Measurements from ENCODE around the gene TENM4. TPM values are rescaled to one million over a fixed set of nuclear protein-coding genes. Genes with fewer than 3 reads are reported as not detected.

TENM4 gene
- total RNA-seq, 1 donor from 2014 or later, result 2.9 TPM

GRCh38 chr11:79290761-79291160, 150.1 kb downstream of the TENM4 start:
- no peak for DNase-seq

- DNase-seq, result no peak
Measured at GRCh38 chr11:79287952-79288351, 152.9 kb downstream of the TENM4 start.

- DNase-seq, result no peak
Measured at GRCh38 chr11:79285756-79286155, 155.1 kb downstream of the TENM4 start.

- no peak for DNase-seq
Measured at GRCh38 chr11:79276736-79277325, 164.0 kb downstream of the TENM4 start.

GRCh38 chr11:79274636-79275331, 166.0 kb downstream of the TENM4 start:
- DNase-seq, result no peak

GRCh38 chr11:79273781-79274180, 167.0 kb downstream of the TENM4 start:
- DNase-seq, result no peak

GRCh38 chr11:79269611-79270307, 171.1 kb downstream of the TENM4 start:
- no peak for DNase-seq

- no peak for DNase-seq
Measured at GRCh38 chr11:79266396-79266795, 174.4 kb downstream of the TENM4 start.

- DNase-seq, result no peak
Measured at GRCh38 chr11:79265756-79266322, 175.0 kb downstream of the TENM4 start.

- no peak for DNase-seq
Measured at GRCh38 chr11:79264284-79264683, 176.5 kb downstream of the TENM4 start.

- DNase-seq, result no peak
Measured at GRCh38 chr11:79263001-79263400, 177.8 kb downstream of the TENM4 start.

GRCh38 chr11:79262221-79262620, 178.6 kb downstream of the TENM4 start:
- DNase-seq, result no peak

- DNase-seq, result no peak
Measured at GRCh38 chr11:79261684-79262083, 179.1 kb downstream of the TENM4 start.

GRCh38 chr11:79259800-79260199, 181.0 kb downstream of the TENM4 start:
- no peak for DNase-seq

GRCh38 chr11:79258576-79258975, 182.3 kb downstream of the TENM4 start:
- DNase-seq, result no peak

GRCh38 chr11:79255965-79256364, 184.9 kb downstream of the TENM4 start:
- no peak for DNase-seq

- DNase-seq, result no peak
Measured at GRCh38 chr11:79253280-79253679, 187.6 kb downstream of the TENM4 start.

GRCh38 chr11:79249295-79249993, 191.4 kb downstream of the TENM4 start:
- DNase-seq, result no peak

- DNase-seq, result no peak
Measured at GRCh38 chr11:79244798-79245197, 196.0 kb downstream of the TENM4 start.

GRCh38 chr11:79244241-79244772, 196.5 kb downstream of the TENM4 start:
- no peak for DNase-seq

- no peak for DNase-seq
Measured at GRCh38 chr11:79243422-79244210, 197.2 kb downstream of the TENM4 start.

- no peak for DNase-seq
Measured at GRCh38 chr11:79242616-79243015, 198.2 kb downstream of the TENM4 start.

All from dermis blood vessel endothelial cell (primary cell).